B cell (primary cell): ENCODE measurements around the gene LRP1. TPM values are rescaled to one million over a fixed set of nuclear protein-coding genes. Genes with fewer than 3 reads are reported as not detected.

ENCODE experiments used
- ATAC-seq: fragments of 200-7000 bp; cut with Tn5 transposase; one replicate; pipeline ENCODE4 v1.10.0; 2021; ENCODE audit warnings: low read depth, mild to moderate bottlenecking, moderate number of reproducible peaks, moderate library complexity
- CTCF ChIA-PET: fragments of 350-600 bp; sonication (Branson Sonifier 250); formaldehyde crosslinking; loops from one replicate; lab custom pipeline; 2021; ENCODE audit warnings: antibody characterized with exemption, inconsistent platforms; lab: Charles Lee
- POLR2A ChIA-PET: fragments of 350-600 bp; sonication (Branson Sonifier 250); formaldehyde crosslinking; loops from one replicate; lab custom pipeline; 2021; ENCODE audit warnings: antibody characterized with exemption; lab: Charles Lee
- DNase-seq: peaks from one replicate; pipeline ENCODE4 v3.0.0; 2013
- H2AFZ ChIP-seq: 2 replicates; pipeline ENCODE4 v1.6.1; 2012; ENCODE audit warnings: mild to moderate bottlenecking, low read depth, low read length; ENCODE audit not compliant: insufficient read depth, poor library complexity, severe bottlenecking
- H3K27ac ChIP-seq, 2 donors: 1 replicate in 1 of 2; 2 replicates in 1 of 2; pipeline ENCODE4 v1.5.1; 2012 to 2013; ENCODE audit warnings: low read length in 2 of 2, mild to moderate bottlenecking in 2 of 2, moderate library complexity in 1 of 2
- H3K27me3 ChIP-seq, 4 experiments: fragments of 200-600 bp in 1 of 4; sonication (generic) in 1 of 4; replicated peaks in 1 of 4; 1 replicate in 2 of 4; 2 replicates in 2 of 4; pipeline versions ENCODE4 v1.6.1 to v1.7.0; 2013 to 2016; ENCODE audit warnings: low read length in 3 of 4, mild to moderate bottlenecking in 2 of 4, mixed read lengths in 1 of 4, moderate library complexity in 1 of 4; ENCODE audit not compliant: insufficient read depth in 4 of 4, control insufficient read depth in 3 of 4; ENCODE audit errors: control extremely low read depth in 1 of 4
- H3K36me3 ChIP-seq, 2 experiments: replicated peaks in 1 of 2; 1 replicate in 1 of 2; 2 replicates in 1 of 2; pipeline versions ENCODE4 v1.6.1 to v1.7.1; 2013; ENCODE audit warnings: low read length in 1 of 2; ENCODE audit not compliant: insufficient read depth in 2 of 2, control insufficient read depth in 1 of 2; ENCODE audit errors: control extremely low read depth in 1 of 2, extremely low read depth in 1 of 2
- H3K4me1 ChIP-seq, 2 donors: fragments of 200-600 bp in 1 of 2; sonication (generic) in 1 of 2; 1 replicate in 1 of 2; 2 replicates in 1 of 2; pipeline versions ENCODE4 v1.5.1 to v1.6.1; 2013 to 2017; ENCODE audit warnings: low read length in 2 of 2; ENCODE audit not compliant: control insufficient read depth in 2 of 2, insufficient read depth in 2 of 2
- H3K4me2 ChIP-seq: replicated peaks from 2 replicates; pipeline ENCODE3; 2012; ENCODE audit warnings: mild to moderate bottlenecking, low read depth, low read length; ENCODE audit not compliant: poor library complexity, severe bottlenecking
- H3K4me3 ChIP-seq, 5 experiments: fragments of 200-600 bp in 1 of 5; sonication (generic) in 1 of 5; 1 replicate in 3 of 5; 2 replicates in 2 of 5; pipeline versions ENCODE4 v1.5.1 to v1.7.0; 2011 to 2016; ENCODE audit warnings: low read length in 4 of 5, mild to moderate bottlenecking in 4 of 5, low read depth in 2 of 5, control low read depth in 1 of 5, moderate library complexity in 1 of 5; ENCODE audit not compliant: insufficient read depth in 1 of 5; ENCODE audit errors: control extremely low read depth in 1 of 5, extremely low read depth in 1 of 5
- H3K79me2 ChIP-seq: fragments of 200-600 bp; sonication (generic); one replicate; pipeline ENCODE4 v1.6.0; 2016; ENCODE audit warnings: low read length; ENCODE audit not compliant: control insufficient read depth, insufficient read depth
- H3K9ac ChIP-seq: fragments of 200-600 bp; sonication (generic); 2 replicates; pipeline ENCODE4 v1.6.1; 2017; ENCODE audit warnings: mild to moderate bottlenecking, low read length, moderate library complexity
- H3K9me3 ChIP-seq, 3 donors: one replicate each; pipeline versions ENCODE4 v1.6.1 to v1.7.1; 2013; ENCODE audit warnings: low read length in 2 of 3; ENCODE audit not compliant: control insufficient read depth in 2 of 3, insufficient read depth in 1 of 3; ENCODE audit errors: control extremely low read depth in 1 of 3
- H4K20me1 ChIP-seq: 2 replicates; pipeline ENCODE4 v1.6.0; 2012; ENCODE audit warnings: mild to moderate bottlenecking, low read length; ENCODE audit not compliant: insufficient read depth, control insufficient read depth, poor library complexity, severe bottlenecking
- H3K27ac Mint-ChIP-seq: one replicate; pipeline ENCODE4 v1.8.0; 2021; ENCODE audit warnings: mixed read lengths
- H3K27me3 Mint-ChIP-seq: one replicate; pipeline ENCODE4 v1.8.0; 2021; ENCODE audit warnings: mixed read lengths
- H3K4me1 Mint-ChIP-seq: one replicate; pipeline ENCODE4 v1.8.0; 2021; ENCODE audit warnings: mixed read lengths
- H3K4me3 Mint-ChIP-seq: one replicate; pipeline ENCODE4 v1.8.0; 2021; ENCODE audit warnings: mixed read lengths
- H3K9me3 Mint-ChIP-seq: one replicate; pipeline ENCODE4 v1.8.0; 2022; ENCODE audit warnings: mixed read lengths; ENCODE audit not compliant: insufficient read depth
- CTCF ChIP-seq: fragments of 200-600 bp; IDR thresholded peaks from one replicate; pipeline ENCODE4 v1.8.0; 2022; ENCODE audit warnings: antibody characterized with exemption, mild to moderate bottlenecking
- EZH2 ChIP-seq: IDR thresholded peaks from 2 replicates; pipeline ENCODE4 v1.6.1; 2012; ENCODE audit warnings: borderline replicate concordance, low read depth, mild to moderate bottlenecking, moderate library complexity, low read length; ENCODE audit not compliant: insufficient read depth, poor library complexity, severe bottlenecking
- WGBS: methylation state at CpG from one replicate; pipeline ENCODE4 v1.1.5; 2013; ENCODE audit warnings: missing lambda C conversion rate; ENCODE audit not compliant: insufficient coverage; 5-methylcytosine and 5-hydroxymethylcytosine counted together
- intact Hi-C: fragments of 100-400 bp; cut with micrococcal nuclease; formaldehyde crosslinking; loops from one replicate; pipeline ENCODE4 v1.10.0; 2022
- polyA plus RNA-seq: library from polyadenylated mRNA; depleted of rRNA; stranded (reverse); fragments of >200 nt; gene quantifications from 2 replicates; pipeline ENCODE4 v1.2.3, GENCODE V29; 2012
- total RNA-seq, 2 donors: library from RNA; stranded (reverse); fragments of 120-200 nt in 1 of 2; gene quantifications; 1 replicate in 1 of 2; 2 replicates in 1 of 2; pipeline versions ENCODE4 v1.2.3 to v1.2.4, GENCODE V29; 2013 to 2022

The LRP1 gene
- total and polyA plus RNA-seq, 2 donors (not counting 1 experiment from before 2014, with no cell fraction given) = 2.0 to 4.1 TPM

GRCh38 chr12:57107456-57108155 is 20.7 kb upstream of the LRP1 start:
- intact Hi-C loops = no loop called here
- H3K9me3 Mint-ChIP-seq = no peaks in the 10 kb centered on the region
- ATAC-seq (no peak), DNase-seq (no peak)
- Histone ChIP-seq H3K9me3 (no peaks in the 10 kb centered on the region), H2AFZ (no peak overlapping the region), H3K4me2 (no peak overlapping the region), H3K79me2 (peaks cover 75% of the 10 kb centered on the region), H3K4me3 (no peak overlapping the region), H3K9ac (no peak overlapping the region), H3K27ac (peak overlapping the region in 1 of 2 donors; percentile 54), H4K20me1 (peaks cover 65% of the 10 kb centered on the region), H3K36me3 (peaks cover 2 to 61% of the 10 kb centered on the region in 2 experiments), H3K27me3 (no peaks in the 10 kb centered on the region), H3K4me1 (peaks cover 19 to 39% of the 10 kb centered on the region in 2 donors)
- H3K27me3 Mint-ChIP-seq = no peaks in the 10 kb centered on the region
- peak overlapping the region; percentile 22 for H3K27ac Mint-ChIP-seq
- TF ChIP-seq CTCF (no peak), EZH2 (no peak)
- H3K4me3 Mint-ChIP-seq = peak overlapping the region; percentile 14
- ChIA-PET CTCF (interaction anchor here (0.9 to 14.2 kb wide), 5 partner anchors 8 to 38 kb away, joined by 3 to 420 read pairs (median 11); partner anchors contain the start of genes NAB2 and NEMP1), POLR2A (interaction anchor here (1.5 kb wide), 1 partner anchor 16 kb away, joined by 4 read pairs; no protein-coding TSS in a partner anchor)
- 92% methylated on average over 6 of the region's 7 CpGs for whole genome bisulfite sequencing
- H3K4me1 Mint-ChIP-seq = peaks cover 48% of the 10 kb centered on the region
